NCI-H345 treated with DMSO at 0.1 percent for 48 hours (cell line): ENCODE results near the gene ARPC1A.
A peak's percentile ranks its signal among the peaks of the same experiment; 100 is the strongest.
"Not testable (repeated sequence)": the region's sequence is repeated elsewhere in the genome, so short reads cannot be mapped to it uniquely, and the experiment has no call there.

Experiments
- DNase-seq: peaks from one replicate; lab custom pipeline; 2025; ENCODE audit not compliant: unreplicated experiment; lab: John Stamatoyannopoulos, UW

ARPC1A gene

DNA sequence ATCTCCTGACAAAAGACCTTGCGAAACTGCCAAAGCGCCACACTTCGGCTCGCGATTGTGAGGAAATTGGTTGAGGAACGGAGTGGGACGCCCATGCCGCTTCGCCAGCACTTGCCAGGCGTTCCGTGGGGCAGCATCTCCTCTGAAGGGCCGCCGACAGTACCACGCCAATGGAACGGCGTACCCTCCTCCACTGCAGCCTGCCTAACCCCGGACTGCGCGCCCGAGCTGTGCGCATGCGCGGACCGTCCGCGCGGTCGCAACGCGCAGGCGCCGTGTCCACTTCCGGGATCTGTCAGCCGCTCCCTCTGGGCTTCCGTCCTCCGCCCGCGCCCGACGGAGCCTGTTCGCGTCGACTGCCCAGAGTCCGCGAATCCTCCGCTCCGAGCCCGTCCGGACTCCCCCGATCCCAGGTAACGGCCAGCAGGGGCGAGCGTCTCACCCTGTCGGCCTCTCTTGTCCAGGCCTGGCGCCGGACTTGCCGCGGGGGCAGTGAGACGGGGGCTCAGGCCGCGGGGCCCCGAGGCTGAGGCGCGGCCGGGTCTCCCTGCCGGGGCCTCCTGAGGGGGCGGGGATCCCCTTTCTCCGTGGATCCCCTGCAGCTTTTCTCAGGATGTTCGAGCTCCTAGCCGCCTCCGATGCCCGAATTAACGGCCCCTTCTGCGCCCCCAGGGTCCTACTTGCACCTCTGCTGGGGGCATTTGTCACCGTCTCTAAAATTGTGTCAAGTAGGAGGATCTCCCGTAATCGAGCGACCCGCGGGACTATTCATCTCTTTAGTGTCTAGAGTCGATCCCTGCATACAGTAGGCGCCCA lies at the start of gene ARPC1A:
TSS of gene ARPC1A (plus strand) at position 307 of the 816 bp plus-strand sequence. CDS start 7,456 bp downstream, outside the sequence.
- DNase-seq = peak; percentile 75

DNA sequence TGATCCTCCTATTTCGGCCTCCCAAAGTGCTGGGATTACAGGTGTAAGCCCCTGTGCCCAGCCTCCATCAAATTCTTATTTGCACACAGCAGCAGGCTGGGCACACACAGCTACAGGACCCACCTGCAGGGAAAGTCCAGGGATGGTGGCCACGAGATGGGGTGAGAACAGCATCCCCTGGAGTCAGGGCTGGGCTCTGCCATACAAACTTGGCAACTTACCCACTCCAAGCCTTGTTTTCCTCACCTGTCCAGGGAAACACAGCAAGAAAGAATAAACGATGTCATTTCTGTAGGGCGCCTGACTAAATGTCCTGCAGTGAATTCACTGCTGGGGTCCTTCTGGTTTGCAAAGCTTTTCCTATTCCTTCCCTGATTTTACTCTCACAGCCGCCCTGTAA lies 47.5 kb upstream of the ARPC1A start:
- DNase-seq = no peak

DNA sequence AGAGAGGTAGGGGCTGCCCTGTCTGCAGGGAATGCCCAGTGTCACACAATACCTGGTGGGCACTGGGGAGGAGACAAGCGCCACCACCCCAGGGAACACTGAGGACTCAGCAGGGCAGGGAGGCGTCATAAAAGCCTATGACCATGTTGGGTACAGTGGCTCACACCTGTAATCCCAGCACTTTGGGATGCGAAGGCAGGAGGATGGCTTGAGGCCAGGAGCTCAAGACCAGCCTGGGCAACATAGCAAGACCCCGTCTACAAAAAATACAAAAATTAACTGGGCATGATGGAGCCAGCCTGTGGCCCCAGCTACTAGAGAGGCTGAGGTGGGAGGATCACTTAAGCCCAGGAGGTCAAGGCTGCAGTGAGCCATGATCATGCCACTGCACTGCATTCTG lies 41.5 kb upstream of the ARPC1A start:
- not testable (repeated sequence) for DNase-seq

DNA sequence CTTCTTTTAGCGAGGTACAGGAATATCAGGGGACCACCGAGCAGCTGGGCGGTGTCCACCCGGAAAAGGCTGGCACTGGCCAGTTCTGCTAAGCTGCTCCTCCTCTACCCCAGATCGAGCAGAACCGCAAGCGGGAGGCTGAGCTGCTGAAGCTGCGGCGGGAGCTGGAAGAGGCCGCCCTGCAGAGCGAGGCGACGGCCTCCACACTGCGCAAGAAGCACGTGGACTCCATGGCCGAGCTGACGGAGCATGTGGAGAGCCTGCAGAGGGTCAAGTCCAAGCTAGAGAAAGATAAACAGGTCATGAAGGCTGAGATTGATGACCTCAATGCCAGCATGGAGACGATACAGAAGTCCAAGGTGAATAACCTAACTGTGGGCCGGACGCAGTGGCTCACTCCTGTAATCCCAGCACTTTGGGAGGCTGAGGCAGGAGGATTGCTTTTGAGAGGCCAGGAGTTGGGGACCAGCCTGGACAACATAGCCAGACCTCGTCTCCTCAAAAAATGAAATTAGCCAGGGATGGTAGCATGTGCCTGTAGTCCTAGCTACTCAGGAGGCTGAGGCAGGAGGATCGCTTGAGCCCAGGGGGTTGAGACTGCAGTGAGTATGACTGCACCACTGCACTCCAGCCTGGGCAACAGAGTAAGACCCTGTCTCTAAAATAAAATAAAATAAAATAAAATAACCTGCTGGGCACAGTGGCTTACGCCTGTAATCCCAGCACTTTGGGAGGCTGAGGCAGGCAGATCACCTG lies 37.7 kb upstream of the ARPC1A start:
- no peak for DNase-seq

DNA sequence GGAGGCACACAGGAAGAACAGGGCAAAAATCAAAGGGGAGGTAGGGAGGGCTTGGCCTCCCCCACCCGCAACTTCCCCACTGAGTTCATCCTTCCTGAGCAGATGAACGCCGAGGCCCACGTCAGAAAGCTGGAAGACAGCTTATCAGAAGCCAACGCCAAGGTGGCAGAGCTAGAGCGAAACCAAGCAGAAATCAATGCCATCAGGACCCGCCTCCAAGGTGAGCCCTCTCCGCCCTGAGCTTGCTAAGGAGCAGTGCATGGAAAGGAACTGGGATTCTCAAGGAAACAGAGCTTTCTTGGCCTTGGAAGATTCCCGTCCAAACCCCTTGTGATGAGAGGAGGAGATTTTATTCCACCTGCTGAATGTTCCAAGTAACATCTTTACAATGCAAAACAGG lies 36.5 kb upstream of the ARPC1A start:
- DNase-seq = no peak

DNA sequence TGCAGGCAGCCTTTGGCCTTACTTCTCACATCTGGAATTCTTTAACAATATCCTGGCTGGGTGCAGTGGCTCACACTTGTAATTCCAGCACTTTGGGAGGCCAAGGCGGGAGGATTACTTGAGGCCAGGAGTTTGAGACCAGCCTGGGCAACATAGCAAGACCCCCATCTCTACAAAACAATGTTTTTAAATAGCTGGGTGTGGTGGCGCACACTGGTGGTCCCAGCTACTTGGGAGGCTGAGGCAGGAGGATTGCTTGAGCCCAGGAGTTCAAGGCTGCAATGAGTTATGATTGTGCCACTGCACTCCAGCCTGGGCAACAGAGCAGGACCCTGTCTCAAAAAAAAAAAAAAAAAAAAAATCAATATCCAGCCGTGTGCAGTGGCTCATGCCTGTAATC lies 35.5 kb upstream of the ARPC1A start:
- not testable (repeated sequence) for DNase-seq

DNA sequence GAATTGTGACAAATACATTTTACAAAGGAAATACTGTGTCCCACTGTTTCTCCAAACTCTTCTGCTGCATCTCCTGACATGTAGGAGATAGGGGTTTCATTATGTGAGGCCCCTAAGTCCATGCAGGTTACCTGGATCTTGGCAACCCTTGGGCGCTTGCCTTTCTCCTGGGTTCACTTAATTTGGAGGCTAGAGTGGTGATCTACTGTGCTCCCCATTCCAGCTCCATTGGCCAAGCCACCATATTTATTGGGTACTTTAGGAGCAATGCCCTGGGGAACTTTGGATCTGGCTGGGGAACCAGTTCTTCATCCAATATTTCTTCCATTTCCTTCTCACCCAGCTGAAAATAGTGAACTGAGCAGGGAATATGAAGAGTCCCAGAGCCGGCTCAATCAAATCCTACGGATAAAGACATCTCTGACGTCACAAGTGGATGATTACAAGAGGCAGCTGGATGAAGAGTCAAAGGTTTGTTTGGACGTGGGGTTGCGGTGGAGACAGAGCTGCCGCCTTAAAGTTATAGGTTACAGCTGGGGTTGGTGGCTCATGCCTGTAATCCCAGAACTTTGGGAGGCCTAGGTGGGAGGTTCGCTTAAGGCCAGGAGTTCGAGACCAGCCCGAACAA lies 34.6 kb upstream of the ARPC1A start:
- DNase-seq = no peak

DNA sequence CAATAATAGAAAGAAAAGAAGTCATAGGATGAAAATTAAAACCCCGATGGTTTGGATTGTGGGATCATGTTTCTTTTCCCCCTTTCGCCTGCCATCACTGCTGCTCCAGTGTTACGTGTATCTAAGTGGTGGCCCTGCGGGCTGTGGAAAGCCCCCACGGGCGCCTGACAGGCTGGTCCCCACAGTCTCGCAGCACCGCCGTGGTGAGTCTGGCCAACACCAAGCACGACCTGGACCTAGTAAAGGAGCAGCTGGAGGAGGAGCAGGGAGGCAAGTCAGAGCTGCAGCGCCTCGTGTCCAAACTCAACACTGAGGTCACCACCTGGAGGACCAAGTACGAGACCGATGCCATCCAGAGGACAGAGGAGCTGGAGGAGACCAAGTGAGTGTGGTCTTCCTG lies 33.6 kb upstream of the ARPC1A start:
- DNase-seq = no peak

DNA sequence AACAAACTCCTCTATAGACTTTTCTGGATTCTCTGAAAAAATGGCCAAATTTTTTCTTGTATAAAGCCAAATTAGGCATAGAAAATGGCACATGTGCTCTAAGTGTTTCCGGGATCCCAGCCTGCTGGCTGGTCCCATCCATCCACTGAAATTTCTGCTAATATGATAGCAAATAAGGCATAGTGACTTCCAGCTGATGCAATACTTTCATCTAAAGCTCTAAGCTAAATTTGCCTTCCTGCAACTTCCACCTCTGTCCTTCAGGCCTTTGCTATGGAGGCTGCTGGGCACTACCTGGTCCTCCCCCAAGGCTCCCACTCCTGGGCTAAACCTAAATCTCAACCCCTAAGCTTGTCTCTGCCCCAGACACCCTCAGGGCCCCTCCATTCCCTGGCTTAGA lies 32.5 kb upstream of the ARPC1A start:
- DNase-seq = no peak

DNA sequence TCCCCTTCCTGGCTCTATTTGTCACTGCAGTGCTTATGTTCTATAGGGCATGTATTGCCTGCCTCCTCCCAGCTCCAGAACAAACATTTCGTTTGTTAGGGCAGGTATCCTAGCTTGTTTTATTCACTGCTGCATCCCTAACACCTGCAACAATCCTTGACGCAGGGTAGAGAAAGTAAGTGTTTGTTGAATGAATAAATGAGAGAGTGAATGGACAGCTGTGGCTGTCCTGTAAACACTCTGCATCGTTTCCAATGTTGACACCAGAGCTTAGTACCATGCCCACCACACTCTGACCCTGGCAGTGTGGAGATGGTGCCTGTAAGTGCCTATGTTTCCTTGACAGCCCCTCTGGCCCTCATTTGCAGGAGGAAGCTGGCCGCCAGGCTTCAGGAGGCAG lies 32.0 kb upstream of the ARPC1A start:
- no peak for DNase-seq

DNA sequence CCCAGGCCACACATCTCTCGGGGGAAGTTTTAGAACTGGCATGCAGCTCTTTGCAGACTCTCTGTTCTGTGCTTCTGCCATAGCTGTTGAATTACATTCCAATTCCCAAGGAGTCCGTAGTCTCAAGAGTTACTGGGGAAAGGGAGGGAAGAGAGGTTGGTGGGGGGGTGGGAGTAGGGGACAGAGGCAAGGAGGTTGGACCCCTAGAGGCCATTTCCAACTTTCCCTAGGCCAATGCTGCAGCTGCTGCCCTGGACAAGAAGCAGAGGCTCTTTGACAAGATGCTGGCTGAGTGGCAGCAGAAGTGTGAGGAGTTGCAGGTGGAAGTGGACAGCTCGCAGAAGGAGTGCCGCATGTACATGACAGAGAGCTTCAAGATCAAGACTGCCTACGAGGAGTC lies 29.2 kb upstream of the ARPC1A start:
- no peak for DNase-seq

DNA sequence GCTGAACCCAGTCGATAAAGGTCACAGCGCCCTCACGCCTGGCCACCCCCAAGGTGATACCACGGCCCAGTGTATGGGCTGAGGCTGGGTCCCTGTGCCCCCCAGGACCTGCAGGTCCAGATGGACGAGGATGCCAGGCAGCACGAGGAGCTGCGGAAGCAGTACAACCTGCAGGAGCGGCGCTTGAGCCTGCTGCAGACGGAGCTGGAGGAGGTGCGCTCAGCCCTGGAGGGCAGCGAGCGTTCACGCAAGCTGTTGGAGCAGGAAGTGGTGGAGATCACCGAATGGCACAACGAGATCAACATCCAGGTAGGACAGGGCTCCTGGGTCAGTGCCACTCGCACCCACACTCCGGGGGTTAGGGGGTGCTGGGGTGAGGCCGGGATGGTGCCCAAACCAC lies 24.2 kb upstream of the ARPC1A start:
- no peak for DNase-seq

DNA sequence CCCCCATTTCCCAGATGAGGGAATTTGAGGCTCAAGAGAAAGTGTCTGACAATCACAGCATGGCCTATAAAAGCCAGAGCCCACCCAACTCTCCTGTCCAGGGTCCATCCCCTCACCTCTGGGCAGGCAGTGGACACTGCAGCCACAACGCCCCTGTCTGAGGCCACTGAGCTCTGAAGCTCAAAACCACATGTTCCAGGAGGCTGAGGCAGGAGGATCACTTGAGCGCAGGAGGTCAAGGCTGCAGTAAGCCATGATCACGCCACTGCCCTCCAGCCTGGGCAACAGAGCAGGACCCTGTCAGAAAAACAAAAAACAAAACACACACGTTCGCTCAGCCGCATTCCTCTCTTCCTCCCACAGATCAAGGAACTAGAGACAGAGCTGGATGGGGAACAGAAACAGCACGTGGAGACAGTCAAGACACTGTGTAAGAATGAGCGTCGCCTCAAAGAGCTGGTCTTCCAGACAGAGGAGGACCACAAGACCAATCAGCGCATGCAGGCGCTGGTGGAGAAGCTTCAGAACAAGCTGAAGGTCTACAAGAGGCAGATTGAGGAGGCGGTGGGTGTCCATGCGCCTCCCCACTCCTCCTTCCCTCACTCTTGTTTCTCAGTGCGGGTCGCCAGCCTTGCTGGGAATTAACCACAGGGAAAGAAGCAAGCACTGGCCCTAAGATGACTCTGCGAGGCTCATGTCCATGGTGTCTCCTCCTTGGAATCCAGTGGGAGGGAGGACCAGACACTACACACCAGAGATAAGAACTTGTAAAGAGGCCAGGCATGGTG lies 20.0 kb upstream of the ARPC1A start:
- no peak for DNase-seq

DNA sequence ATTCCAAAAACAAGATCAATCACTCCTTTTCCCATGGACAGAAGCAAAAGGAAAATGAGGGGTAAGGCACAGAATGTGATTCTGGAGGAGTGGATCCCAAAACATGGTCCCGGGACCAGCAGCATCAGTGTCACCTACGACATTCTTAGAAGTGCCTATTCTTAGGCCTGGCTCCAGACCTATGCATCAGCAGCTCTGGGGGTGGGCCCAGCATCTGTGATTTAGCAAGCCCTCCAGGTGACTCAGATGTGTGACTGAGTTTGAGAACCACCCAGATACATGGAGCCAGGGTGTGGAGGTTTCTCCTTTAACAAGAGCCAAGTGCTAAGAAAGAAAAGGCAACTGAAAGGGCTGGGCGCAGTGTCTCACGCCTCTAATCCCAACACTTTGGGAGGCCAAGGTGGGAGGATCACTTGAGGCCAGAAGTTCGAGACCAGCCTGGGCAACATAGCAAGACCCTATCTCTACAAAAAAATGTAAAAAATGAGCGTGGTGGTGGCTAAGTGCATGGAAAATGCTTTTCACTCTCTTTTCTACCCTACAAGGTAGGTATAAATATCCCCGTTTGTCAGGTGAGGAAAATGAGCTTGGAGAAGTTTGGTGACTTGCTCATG lies 17.1 kb upstream of the ARPC1A start:
- DNase-seq = no peak

DNA sequence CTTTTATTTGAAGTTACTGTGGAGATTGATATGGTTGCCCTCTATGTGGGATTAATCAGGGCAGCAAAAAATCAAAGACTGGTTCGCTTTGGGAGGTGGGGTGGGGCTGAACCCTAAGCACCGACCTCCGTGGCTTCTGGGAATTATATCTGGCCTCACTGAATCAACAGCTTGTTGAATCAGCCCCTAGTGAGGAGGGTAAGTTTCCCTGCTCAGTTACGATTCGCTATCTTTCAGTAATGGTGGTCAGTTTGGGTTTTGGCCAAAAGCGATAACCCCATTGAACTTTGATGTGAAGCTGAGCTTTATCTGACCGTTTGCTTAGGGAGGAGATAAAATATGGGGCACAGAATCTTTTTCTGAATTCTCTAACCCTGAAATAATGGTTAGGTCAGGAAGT lies 16.6 kb upstream of the ARPC1A start:
- DNase-seq = no peak

DNA sequence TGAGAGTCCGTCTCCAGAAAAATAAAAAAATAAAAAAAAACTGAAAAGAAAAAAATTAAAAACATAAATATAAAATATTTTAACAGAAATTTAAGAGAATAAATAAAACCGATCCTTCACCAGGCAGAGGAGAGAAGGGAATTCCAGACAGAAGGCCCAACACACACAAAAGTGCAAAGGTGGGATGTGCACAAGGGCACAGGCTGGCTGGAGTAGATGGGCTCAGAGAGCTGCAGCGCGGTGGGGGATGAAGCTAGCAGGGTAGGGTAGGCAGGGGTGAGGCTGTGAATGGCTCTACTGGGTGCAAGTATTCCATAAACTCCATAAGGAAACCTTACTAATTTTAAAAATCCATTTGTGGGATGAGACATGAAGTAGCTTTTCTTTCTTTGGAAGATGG lies 15.7 kb upstream of the ARPC1A start:
- no peak for DNase-seq

DNA sequence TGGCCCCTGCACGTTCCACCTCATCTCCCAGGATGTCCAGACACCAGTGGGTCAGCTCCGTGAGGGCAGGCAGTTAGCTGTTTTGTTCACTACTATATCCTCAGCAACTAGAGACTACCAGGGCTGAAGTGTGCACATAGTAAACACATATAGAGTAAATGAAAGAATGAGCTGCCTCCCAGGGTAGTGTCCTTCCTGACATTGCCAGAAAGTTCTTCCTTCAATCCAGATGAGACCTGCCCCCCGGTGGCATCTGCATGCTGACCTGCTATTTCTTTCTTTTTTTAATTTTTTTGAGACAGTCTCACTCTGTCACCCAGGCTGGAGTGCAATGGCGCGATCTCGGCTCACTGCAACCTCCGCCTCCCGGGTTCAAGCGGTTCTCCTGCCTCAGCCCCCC lies 14.0 kb upstream of the ARPC1A start:
- DNase-seq = no peak

DNA sequence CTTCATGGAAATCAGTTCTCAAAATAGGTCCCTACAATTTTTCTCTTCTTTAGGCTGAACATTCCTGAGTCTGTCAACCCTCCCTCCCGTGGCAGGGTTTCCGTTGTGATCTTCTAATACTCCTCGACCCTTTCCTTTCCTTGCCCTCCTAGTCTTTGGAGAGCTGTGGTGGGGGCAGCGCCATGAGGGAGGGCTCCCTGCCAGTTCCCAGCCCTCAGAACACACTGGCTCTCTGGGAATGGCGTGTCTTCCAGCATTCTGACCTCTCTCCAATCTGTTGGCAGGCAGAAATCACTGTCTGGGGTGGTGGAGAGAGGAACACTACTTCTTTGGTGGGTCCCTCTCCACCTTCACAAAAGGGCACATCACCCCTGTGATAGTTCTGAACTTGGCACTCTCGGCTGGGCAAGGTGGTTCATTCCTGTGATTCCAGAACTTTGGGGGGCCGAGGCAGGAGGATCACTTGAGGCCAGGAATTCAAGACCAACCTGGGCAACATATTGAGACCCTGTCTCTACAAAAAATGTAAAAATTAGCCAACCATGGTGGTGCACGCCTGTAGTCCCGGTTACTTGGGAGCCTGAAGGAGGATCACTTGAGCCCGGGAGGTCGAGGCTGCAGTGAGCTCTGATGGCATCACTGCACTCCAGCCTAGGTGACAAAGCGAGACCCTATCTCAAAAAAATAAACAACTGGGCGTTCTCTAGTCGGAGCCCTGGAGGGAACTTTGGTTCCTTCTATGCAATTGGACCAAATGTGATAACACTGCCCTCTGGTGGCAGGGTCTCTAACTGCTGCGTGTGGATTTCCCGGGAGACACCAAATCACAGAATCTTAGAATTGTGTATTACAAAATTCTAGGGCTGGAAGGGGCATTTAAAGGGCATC lies 13.1 kb upstream of the ARPC1A start:
- DNase-seq = peak; percentile 11

DNA sequence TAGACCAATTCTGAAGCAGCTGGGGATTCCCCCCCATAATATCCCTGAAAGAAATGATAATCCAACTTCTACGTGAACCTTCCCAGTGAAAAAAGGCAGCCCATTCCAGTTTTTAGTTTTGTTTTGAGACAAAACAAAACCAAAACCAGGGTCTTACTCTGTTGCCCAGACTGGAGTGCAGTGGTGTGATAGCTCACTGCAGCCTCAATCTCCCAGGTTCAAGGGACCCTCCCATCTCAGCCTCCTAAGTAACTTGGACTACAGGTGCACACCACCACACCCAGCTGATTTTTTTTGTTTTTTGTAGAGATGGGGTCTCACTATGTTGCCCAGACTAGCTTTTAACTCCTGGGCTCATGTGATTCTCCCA lies 12.5 kb upstream of the ARPC1A start:
- DNase-seq = no peak

DNA sequence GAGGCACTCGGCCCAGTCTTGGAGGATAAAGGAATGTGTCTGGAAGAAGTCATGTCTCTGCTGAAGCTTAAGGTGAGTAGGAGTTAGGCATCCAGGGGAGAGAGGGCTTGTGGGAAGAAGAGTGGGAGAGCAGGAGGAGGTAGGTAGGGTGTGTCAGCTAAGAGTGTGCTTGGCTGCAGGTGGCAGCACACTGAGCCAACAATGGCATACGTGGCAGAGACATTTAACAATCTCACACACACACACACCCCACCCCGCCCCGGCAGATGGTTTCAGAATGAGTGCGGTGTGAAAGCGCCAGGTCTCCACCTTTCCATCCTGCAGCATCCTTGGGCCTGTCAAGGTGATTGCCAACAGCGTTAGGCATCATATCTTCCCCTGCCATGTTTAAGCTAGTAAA lies 11.2 kb upstream of the ARPC1A start:
- no peak for DNase-seq
